GM21717 (cell line): ENCODE data around the gene CHKB.
A peak's percentile ranks its signal among the peaks of the same experiment; 100 is the strongest.
"Not testable (repeated sequence)": the region's sequence is repeated elsewhere in the genome, so short reads cannot be mapped to it uniquely, and the experiment has no call there.

Experiments
- ATAC-seq: cut with Tn5 transposase; IDR thresholded peaks from one replicate; pipeline ENCODE4 v1.9.1; 2021; ENCODE audit warnings: mild to moderate bottlenecking, moderate library complexity; ENCODE audit not compliant: unreplicated experiment

Gene CHKB

DNA sequence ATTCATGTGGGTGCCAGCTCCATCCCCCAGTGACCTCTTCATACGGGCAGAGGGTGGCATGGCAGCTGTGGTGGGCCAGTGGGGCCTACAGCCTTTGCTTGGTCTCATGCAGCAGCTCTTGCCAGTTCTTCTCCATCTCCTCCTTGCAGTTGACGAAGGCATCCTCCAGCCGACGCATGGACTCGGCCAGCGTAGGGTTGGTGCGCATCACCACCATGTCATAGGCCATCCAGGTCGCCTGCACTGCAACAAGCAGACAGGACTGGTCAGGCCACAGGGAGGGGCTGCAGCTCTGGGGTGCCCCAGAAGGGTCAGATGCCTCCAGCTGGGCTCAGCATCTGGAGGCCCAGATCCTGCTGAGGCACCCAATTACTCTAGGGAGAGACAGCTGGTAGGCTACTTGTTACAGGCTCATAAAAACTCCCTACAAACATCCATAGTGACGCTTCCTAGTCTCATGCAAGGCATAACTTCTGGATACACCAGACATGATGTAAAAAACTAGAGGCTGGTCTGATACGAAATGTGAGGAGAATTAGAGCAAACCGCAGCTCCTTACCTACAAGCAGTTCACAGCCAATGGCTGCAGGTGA, 31.4 kb downstream of the CHKB start:
- no peak for ATAC-seq

DNA sequence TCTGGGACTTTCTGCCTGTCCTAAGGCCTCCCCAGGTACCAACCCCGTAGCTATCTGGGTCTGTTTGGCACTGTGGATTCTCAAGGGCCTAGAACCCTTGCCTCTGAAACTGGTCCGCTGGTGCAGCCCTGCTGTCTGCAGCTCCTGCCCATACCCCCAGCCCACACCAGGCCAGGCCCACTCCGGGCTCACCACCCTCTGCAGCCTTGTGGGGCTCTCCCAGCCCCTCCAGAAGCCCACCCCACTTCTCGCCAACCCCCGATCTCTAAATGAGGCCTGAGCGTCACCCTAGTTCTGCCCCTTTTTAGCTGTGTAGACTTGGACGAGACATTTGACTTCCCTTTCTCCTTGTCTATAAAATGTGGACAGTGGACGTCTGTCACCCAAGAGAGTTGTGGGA, 32.3 kb downstream of the CHKB start:
- no peak for ATAC-seq

DNA sequence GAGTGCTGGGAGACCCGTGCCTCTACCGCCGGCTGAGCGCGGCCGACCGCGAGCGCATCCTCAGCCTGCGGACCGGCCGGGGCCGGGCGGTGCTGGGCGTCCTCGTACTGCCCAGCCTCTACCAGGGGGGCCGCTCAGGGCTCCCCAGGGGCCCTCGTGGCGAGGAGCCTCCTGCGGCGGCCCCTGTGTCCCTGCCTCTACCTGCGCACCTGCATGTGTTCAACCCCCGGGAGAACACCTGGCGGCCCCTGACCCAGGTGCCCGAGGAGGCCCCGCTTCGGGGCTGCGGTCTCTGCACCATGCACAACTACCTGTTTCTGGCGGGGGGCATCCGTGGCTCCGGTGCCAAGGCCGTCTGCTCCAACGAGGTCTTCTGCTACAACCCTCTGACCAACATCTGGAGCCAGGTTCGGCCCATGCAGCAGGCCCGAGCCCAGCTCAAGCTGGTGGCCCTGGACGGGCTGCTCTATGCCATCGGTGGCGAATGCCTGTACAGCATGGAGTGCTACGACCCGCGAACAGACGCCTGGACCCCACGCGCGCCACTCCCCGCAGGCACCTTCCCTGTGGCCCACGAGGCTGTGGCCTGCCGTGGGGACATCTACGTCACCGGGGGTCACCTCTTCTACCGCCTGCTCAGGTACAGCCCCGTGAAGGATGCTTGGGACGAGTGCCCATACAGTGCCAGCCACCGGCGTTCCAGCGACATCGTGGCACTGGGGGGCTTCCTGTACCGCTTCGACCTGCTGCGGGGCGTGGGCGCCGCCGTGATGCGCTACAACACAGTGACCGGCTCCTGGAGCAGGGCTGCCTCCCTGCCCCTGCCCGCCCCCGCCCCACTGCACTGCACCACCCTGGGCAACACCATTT, 33.5 kb downstream of the CHKB start:
- no peak for ATAC-seq

DNA sequence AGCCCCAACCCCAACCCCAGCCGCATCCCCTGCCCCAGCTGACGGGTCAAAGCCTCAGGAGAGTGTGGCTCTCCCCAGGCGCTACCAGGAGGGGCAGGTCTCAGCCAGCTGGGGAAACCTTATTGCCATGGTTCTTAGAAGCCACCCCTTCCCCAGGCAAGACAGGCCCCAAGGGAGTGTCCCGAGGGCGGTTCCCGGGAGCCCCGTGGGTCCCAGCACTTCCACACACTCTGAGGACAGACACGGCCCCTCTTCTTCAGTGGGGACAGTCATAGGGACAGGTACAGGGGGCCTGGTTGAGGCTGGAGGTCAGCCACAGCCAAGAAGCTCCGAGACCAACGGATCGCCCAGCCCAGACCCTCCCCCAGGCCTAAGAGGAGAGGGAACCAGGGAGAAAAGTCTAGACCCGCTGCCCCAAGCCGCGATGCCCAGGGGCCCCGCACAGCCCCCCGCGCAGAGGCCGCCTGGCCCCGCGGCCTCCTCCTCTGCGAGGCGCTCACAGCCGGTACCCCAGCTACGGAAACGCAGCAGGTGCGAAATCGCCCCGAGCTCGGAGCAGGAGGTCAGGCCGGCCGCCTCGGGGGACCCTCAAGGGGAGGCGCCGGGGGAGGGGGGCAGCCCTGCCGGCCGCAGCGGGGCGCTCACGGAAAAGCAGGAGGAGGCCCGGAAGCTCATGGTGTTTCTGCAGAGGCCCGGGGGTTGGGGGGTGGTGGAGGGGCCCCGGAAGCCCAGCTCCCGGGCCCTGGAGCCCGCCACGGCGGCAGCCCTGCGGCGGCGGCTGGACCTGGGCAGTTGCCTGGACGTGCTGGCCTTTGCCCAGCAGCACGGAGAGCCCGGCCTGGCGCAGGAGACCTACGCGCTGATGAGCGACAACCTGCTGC, 34.4 kb downstream of the CHKB start:
- no peak for ATAC-seq

DNA sequence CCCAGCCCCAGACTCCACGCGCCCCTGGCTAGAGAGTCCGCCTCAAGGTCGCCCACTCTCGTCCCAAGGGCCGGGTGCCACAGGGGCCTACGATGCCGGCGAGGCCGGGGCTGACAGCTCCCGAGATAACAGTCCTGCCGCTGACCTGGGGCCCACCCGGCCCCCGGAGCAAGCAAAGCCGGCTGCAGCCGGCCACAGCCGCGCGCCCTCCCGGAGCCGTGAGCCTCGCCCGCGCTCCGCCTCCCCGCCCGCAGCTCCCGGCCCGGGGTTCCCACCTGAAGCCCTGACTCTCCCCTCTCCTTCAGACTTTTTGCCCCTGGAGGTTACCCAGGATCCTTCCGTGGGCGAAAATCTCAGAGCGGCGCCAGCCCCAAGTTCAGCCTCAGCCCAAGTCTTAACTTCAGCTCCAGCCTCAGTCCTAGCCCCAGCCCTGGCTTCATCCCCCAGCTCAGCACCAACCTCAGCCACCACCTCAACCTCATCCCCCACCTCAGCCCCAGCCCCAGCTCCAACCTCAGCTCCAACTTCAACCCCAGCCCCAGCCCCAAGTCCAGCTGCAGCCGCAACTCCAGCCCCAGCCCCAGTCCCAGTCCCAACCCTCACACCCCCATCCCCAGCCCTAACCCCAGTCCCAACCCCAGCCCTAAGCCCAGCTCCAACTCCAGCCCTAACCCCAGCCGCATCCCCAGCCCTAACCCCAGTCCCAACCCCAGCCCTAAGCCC, 35.2 kb downstream of the CHKB start:
- no peak for ATAC-seq

DNA sequence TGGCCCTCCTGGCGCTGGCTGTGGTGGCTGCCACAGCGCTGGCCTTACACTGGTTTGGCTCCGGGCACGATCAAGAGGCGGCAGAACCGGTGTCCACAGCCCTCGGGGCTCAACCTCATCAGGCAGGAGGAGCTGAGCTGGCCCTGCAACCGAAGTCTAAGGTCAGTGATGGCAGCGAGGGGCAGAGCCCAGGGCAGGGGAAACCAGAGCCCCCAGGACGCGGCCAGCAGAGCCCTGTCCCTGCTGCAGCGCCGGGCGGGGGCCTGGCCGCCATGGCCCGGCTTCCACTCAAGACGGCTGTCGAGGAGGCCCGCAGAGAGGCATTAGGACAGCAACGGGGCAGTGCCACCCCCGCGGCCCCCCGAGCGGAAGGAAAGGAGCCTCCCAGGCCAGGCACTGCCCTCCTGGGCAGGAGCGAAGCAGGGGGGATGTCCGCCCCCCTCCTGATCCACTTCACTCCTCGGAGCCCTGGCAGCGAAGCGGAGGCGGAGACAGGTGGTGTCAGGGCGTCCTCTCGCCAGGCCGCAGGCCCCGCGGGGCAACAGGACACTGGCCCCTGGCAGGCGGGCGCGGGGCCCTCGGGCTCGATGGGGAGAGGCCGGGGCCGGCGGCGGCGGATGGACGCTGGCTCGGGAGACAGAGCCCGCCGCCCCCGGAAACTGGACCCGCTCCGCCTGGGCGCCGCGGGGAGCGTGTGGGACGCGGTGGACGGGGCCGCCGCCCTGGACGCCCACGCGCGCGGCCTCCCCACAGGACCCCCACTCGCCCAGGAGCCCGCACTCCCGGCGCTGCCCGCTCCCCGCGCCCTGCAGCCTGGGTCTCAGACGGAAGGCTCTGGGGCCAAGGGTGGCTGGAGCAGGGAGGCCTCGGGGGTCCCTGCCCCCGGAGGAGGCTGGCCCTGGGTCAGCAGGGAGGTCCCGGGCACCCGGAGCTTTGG, 36.1 kb downstream of the CHKB start:
- ATAC-seq, result no peak

DNA sequence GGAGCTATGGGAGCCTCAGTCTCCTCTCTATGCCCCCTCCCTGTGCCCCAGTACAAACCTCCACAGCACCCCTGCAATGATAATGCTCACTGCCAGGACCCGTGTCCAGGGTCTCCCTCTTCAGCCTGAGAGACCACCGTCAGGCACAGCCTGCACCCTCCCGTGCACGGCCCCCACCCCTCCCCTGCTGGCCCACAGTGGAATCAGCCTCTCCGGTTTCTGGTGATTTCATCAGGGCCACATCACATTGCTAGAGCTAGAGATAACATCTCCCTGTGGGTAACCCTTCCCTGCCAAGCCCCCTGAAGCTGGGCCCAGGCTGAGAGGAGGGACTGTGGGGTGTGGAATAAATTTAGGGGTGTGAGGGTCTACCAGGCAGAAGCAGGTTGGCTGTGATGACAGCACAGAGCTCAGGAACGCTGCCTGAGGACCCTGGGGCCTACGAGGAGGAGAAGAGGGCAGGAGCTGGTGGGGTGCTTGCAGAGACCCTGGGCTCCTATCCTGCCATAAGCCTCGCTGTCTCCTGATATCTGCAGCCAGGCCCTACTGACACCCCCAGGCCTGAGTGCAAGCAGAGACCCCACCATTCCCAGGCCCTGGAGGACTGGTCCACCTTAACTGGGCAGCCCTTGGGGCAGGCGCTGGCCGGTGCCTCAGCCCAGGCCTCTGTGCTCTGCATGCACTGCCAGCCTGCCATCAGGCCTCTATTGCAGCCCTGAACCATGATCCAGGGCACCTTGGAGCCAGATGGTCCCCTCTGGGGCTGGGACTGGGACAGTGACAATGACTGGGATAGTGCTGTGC, 36.9 kb downstream of the CHKB start, which contains the start of gene KLHDC7B:
KLHDC7B (plus strand) TSS at position 378 of the 804 bp plus-strand sequence; CDS start at position 723, 345 bp downstream.
- no peak for ATAC-seq

DNA sequence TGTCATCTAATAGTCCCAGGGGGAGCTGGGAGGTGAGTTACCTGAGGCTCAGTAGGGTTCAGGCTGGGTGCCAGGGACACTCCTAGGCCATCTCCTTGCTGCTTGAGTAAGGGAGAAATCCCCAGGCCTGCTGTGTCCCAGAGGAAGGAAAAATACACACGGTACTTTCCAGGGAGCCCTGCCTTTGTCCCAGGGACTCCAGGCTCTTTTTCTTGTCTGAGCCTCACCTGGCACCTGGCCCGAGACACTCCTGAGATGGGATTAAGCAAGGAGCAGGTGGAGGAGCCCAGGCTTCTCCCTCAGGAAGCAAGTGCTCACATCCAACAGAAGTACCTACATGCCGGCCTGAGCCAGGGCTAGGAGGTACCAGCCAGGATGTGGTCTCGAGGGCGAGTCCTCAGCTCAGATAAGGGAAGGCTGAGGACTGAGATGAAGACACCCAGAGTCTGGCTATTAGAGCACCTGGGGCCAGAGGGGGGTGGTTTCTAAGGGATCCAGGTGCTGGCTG, 37.8 kb downstream of the CHKB start:
- no peak for ATAC-seq

DNA sequence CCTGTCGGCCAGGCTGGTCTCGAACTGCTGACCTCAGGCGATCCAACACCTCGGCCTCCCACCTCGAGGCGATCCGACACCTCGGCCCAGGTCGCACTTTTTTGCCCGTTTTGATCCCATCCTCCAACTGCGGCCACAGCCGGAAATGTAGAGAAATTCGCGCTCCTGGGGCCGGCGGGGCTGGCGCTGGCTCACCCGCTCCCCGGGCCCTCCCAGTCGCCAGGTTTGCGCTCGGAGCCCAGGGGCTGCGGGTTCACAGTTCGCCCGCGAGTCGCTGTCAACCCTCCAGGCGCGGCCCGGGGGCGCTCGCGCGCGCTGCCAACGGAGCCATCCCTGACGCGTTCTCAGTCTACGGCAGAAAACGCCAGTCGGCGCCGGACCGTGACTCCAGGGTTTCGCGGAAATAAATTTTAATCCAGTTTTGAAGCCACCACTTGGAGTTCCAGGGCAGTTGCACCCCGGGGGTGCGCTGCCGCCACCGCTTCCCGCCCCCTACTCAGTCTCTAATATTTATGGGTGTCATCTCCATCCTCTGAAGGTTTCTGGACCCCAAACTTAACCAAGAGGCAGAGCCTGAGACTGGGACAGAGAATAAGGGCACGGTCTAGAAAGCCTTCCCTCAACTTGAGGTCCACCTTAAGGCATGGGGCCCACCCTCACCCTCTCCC, 38.4 kb downstream of the CHKB start:
- no peak for ATAC-seq

DNA sequence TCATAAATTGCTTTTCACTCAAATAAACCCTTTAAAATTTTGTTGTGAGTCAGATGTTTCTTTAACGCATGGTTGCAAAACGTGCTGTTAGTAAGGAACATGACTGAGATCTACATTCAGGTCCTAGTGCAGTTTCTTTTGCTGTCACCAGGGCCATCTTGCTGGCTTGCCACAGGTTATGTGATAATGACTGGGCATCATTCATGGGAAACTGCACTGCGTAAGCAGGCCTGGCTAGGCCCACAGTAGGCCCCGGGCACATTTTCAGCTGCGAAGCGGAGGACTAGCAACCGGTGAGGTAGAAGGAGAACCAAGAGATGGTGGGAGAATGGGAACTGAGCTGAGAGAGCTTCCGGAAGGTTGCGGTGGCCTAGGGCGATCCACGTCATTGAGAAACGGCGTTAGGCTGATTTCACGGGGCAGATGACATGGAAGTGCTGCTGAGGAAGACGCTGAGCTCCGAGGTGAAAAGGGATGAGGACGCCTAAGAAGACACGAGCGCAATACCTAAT, 40.2 kb downstream of the CHKB start:
- ATAC-seq, result peak; percentile 24

DNA sequence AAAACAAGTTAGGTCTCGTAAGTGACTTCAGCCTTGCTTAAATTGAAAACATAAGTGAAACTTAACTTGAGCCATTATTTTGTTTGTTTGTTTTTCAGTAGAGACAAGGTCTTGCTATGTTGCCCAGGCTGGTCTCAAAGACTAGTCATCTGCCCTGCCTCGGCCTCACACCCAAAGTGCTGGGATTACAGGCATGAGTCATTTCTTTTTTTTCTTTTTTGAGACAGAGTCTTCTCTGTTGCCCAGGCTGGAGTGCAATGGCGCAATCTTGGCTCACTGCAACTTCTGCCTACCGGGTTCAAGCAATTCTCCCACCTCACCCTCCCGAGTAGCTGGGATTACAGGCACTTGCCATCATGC, 41.0 kb downstream of the CHKB start:
- ATAC-seq, result not testable (repeated sequence)

DNA sequence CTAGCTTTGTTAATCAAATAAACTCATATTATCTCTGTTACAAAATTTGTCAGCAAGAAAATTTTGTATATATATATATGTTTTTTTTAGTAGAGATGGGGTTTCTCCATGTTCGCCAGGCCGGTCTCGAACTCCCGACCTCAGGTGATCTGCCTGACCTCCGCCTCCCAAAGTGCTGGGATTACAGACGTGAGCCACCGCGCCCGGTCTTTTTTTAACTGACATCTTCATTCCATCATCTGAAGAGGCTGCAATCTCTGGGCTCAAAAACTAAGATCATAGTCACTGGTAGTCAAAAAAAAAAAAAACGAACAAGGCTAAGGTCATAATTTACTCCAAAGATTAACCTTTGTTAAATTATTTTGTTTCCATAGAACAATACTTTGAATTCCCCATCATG, 42.3 kb downstream of the CHKB start:
- ATAC-seq, result no peak

DNA sequence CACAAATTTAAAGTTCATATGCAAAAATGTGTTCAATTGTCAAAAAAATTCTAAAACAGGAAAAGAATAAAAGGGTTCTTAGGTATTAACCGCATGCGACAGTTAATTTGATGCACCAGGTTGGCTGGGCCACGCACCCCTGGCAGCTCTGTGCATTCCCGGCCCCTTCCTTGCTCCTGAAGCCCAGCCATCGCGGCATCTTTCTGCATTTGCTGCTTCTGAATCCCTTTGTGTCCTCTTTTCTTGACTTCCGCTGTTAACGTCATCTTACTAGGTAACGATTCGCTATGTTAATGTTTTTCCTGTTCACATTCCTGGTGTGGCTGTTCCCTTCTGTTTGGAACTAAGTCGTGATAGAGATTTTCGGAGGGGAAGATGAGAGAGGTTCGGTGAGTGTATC, 44.9 kb downstream of the CHKB start:
- ATAC-seq, result no peak

DNA sequence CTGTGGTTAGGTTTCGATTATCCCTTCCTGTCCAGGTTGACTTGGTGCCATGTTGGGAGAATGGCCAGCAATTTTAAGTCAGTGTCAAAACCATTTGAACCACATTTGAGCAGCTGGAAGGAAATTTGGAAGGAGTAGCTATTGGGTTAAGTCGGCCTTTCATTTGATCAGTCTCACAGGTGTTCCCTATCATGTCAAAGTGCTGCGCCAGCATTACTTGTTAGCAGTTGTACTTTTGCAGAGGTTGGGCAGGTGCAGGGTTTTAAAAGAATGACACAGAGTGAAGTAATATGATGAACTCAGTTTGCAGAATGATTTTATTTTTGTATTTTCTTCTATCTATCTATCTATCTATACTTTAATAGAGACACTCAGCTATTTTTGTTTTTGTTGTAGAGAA, 46.4 kb downstream of the CHKB start:
- ATAC-seq, result no peak

DNA sequence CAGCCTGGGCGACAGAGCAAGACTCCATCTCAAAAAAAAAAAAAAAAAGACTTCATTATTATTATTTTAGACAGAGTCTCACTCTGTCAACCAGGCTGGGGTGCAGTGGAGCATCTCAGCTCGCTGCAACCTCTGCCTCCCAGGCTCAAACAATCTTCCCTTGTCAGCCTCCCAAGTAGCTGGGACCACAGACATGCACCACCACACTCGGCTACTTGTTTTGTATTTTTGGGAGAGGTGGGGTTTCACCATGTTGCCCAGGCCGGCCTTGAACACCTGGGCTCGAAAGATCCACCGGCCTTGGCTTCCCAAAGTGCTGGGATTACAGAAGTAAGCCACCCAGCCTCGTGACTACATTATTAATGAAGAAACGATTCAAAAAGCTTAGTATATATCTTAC, 47.5 kb downstream of the CHKB start:
- no peak for ATAC-seq

DNA sequence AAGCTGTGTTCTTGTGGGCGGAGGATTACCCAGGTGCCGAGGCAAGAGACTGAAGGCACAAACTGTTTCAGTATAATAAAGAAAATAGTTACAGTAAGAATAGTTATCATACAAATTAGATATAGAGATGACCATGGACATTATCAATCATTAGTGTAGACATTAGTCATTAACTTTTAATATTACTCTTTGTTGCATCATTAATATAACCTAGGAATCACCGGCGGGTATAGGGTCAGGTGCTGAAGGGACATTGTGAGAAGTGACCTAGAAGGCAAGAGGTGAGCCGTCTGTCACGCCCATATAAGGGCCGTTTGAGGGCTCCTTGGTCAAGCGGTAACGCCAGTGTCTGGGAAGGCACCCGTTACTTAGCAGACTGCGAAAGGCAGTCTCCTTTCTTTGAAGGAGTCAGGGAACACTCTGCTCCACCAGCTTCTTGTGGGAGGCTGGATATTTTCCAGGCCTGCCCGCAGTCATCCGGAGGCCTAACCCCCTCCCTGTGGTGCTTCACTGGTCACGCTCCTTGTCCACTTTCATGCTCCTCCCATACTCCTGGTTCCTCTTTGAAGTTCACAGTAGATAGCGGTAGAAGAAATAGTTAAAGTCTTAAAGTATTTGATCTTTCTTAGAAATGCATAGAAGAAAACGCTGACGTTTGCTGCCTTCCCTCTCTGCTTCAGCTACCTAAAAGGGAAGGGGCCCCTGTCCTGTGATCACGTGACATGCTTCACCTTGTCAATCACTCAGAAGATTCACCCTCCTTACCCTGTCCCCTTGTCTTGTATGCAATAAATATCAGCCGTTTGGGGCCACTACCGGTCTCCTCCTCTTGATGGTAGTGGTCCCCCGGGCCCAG, 48.6 kb downstream of the CHKB start:
- not testable (repeated sequence) for ATAC-seq
